ENCODE measurements around the gene PAPSS1.

The PAPSS1 gene

DNA sequence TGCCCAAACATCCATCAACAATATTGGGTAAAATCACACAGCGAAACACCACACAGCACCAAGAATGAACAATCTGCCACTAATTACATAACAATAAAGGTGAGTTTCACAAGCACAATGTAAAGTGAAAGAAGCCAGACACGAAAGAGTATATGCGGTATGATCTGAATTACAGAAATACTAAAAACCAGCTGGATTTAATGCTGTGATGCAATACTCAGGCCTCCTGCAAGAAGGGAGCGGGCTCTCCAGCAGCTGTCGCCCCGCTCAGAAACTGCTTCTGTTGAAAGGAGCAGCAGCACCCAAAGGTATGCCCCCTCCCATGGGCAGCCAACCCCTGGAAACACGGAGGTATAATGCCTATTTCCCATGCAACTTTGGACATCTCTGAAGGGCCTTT lies 77.0 kb downstream of the PAPSS1 start:
- TF ChIP-seq, protein P1, sequence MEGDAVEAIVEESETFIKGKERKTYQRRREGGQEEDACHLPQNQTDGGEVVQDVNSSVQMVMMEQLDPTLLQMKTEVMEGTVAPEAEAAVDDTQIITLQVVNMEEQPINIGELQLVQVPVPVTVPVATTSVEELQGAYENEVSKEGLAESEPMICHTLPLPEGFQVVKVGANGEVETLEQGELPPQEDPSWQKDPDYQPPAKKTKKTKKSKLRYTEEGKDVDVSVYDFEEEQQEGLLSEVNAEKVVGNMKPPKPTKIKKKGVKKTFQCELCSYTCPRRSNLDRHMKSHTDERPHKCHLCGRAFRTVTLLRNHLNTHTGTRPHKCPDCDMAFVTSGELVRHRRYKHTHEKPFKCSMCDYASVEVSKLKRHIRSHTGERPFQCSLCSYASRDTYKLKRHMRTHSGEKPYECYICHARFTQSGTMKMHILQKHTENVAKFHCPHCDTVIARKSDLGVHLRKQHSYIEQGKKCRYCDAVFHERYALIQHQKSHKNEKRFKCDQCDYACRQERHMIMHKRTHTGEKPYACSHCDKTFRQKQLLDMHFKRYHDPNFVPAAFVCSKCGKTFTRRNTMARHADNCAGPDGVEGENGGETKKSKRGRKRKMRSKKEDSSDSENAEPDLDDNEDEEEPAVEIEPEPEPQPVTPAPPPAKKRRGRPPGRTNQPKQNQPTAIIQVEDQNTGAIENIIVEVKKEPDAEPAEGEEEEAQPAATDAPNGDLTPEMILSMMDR (IDR thresholded peaks at IDR 0.05): no peak

DNA sequence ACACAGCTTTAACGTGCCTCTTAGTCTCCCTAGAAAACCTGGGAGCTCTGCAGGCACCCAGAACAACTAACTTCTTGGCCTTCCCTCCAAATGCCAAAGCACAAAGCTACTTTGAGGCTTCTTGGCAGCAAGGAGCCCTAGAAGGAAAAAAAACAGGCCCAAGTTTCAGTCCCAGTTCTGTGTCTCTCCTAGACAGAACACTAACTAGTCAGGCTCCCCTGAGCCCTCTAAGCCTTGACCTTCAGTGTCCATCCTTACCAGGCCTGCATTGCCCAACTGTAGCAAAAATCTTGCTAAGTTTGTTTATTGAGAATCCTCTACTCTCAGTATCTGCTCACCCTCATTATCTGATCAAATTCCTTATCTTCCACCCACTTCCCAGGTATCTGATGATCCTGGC lies 79.2 kb downstream of the PAPSS1 start:
- TF ChIP-seq, protein P1 (IDR thresholded peaks at IDR 0.05): no peak

DNA sequence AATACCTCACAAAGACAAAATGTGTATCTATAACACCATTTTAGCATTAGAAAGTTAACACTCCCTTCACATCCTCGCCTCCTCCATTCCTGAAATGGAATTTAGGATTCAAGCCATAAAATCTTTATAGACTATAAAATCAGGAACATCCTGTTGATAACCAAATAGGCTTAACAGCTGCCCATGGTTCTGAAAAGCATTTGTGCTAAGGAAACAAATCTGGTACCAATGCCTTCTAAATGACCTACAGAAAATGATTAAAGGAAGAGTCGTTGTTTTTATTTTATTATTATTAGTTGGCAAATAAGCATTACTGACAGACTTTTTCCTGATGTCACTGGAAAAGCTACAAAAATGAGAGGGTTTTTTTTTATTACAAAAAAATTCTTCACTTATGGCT lies 79.8 kb downstream of the PAPSS1 start:
- TF ChIP-seq, protein P1 (IDR thresholded peaks at IDR 0.05): no peak

DNA sequence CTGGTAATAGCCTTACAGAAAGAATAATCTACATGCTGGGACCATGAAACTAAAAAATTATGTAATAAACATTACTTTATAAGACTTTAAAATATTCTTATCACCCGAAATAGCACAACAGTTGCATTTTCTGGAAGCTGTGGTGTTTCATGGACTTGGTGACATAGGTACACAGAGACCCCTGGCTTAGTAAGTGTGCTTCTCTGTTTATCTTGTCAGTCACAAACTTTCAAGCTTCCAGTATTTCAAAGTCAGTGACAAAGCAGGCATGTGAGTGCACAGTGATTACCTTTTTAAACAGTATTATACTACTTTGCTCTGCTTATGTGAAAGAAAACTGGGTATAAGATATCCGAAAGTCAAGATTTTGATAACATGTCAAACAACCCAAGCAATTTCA lies 84.3 kb downstream of the PAPSS1 start:
- TF ChIP-seq, protein P1 (IDR thresholded peaks at IDR 0.05): no peak

DNA sequence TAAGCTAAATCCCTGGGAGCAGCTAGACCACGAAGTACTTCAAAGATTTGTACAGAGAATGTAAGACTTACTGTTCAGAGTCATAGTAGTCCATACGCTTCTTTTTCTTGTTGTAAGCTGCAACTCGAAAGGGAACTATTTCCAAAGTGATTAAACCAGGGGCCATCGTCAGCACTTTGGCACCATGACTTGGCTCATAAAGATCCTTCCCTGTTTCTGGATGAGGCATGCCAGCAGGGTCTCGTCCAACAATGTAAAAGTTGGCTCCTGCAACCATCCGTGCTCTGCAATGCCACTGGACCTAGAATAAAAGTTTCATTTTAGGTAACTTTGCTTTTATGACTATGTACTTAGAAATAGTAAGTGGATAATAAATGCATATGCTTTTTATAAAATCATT lies 88.5 kb downstream of the PAPSS1 start:
- TF ChIP-seq, protein P1 (IDR thresholded peaks at IDR 0.05): no peak

DNA sequence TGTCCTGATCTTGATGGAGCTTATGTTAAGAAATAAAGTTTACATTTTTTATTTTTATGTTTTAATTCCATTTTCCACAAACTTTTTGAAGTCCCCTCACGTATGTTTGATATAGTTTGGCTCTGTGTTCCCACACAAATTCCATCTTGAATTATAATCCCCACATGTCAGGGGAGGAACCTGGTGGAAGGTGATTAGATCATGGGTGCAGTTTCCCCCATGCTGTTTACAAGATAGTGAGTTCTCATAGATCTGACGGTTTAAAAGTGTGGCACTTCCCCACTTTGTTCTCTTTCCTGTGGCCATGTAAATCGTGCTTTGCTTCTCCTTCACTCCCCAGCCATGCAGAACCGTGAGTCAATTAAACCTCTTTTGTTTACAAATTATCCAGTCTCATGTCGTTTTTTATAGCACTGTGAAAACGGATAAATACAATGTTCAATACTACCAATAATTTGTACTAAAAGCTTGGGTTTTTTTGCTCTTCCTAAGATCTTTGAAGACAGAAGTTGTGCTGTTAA lies 89.8 kb downstream of the PAPSS1 start:
- TF ChIP-seq, protein P1 (IDR thresholded peaks at IDR 0.05): no peak

DNA sequence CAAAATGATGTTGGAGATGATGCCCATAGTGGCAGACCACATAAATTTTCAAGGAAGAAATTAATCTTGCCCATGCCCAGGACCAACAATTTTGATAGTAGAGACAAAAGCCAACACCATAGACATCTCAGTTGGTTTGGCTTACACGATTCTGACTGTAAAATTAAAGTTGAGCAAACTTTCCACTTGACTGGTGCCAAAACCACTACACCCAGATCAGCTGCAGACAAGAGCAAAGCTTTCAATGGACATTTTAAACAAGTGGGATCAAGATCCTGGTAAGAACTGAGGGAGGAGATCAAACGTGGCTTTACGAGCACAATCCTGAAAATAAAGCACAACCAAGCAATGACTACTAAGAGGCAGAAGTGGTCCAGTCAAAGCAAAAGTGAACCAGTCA lies 90.7 kb downstream of the PAPSS1 start:
- TF ChIP-seq, protein P1 (IDR thresholded peaks at IDR 0.05): no peak

DNA sequence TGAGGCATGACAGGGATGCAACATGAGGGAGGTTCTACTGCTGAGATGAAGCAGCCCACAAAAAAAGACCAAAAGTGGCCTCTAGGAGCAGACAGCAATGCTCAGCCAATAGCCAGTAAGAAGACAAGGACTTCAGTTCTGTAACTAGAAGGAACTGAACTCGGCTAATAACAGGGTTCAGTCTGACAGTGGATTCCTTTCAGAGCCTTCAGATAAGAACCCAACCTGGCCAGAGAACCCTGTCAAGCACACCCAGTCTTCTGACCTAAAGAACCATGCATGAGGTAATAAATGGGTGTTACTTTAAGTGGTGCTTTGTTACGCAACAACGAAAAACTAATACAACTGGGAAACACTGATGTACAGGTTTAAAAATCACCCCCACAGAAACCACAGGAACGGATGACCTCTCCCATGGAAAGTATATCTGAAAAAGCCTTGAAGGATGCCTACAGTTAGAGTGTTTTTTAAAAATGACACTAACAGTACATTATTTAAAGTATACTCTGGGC lies 94.6 kb downstream of the PAPSS1 start:
- TF ChIP-seq, protein P1 (IDR thresholded peaks at IDR 0.05): no peak

Measured in LNCAP (cell line).